Measurements from ENCODE around the gene GPR157. TPM values are rescaled to one million over a fixed set of nuclear protein-coding genes. Genes with fewer than 3 reads are reported as not detected.

GPR157 gene
- total RNA-seq, 4 donors from 2014 or later: 2.8 to 10.5 (median 6.2) TPM

GRCh38 chr1:9052272-9053049 is 76.4 kb downstream of the GPR157 start:
- DNase-seq (ENCODE audit: low spot score in 2 of 2): no peak
- Histone ChIP-seq H3K36me3 (no peaks in the 10 kb centered on the region), H3K27me3 (no peaks in the 10 kb centered on the region), H3K4me1 (no peaks in the 10 kb centered on the region), H3K4me3 (no peak overlapping the region), H3K27ac (no peak overlapping the region), H3K9me3 (no peaks in the 10 kb centered on the region)
- TF ChIP-seq POLR2A (IDR thresholded peaks at IDR 0.05) (no peak), CTCF (IDR thresholded peaks at IDR 0.05) (no peak), EP300 (IDR thresholded peaks at IDR 0.05) (no peak)
- 90 to 95% methylated on average over 6 of the region's 6 CpGs for WGBS, 2 donors

GRCh38 chr1:9051379-9051778 is 77.5 kb downstream of the GPR157 start:
- WGBS, 2 donors: 46 to 65% methylated on average over 1 of the region's 1 CpG
- DNase-seq (ENCODE audit: low spot score in 2 of 2): no peak

DNA sequence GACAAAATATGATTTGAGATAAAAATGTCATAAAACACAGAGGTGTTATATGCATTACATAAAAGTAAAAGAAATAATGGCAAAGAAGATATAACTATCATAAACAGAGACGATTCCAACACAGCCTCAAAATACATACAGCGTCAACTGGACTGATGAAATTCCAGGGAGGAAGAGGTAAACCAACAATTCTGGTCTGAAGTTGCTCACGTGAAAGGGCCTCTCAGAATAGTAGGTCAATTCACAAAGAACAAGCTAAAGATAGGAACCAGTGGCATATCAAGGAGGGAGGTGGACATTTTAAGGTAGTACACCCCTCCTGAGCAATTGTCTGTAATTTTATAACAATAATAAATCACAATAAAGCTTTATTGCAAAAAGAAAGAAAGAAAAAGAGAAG is 78.1 kb downstream of the GPR157 start:
- Histone ChIP-seq H3K9me3 (no peaks in the 10 kb centered on the region), H3K27ac (no peak overlapping the region), H3K4me1 (no peaks in the 10 kb centered on the region), H3K36me3 (no peaks in the 10 kb centered on the region), H3K27me3 (no peaks in the 10 kb centered on the region), H3K4me3 (no peak overlapping the region)
- TF ChIP-seq POLR2A (IDR thresholded peaks at IDR 0.05) (no peak), EP300 (IDR thresholded peaks at IDR 0.05) (no peak), CTCF (IDR thresholded peaks at IDR 0.05) (no peak)
- DNase-seq (ENCODE audit: low spot score in 2 of 2): no peak
- 61 to 63% methylated on average over 3 of the region's 3 CpGs for WGBS, 2 donors

More at GRCh38 chr1:9051379-9051778, 77.5 kb downstream of the GPR157 start:
- Histone ChIP-seq H3K4me1 (no peaks in the 10 kb centered on the region), H3K27ac (no peak overlapping the region), H3K27me3 (no peaks in the 10 kb centered on the region), H3K4me3 (no peak overlapping the region), H3K36me3 (no peaks in the 10 kb centered on the region), H3K9me3 (no peaks in the 10 kb centered on the region)
- no peak for TF ChIP-seq CTCF (IDR thresholded peaks at IDR 0.05)
- no peak for TF ChIP-seq POLR2A (IDR thresholded peaks at IDR 0.05)
- no peak for TF ChIP-seq EP300 (IDR thresholded peaks at IDR 0.05)

Small RNA genes lying within 50 kb of the gene (small RNA-seq; reads per million reads assigned to genes)
- not detected for gene RF00424

Other genes starting within 250 kb of the GPR157 start
- not detected for gene CA6, start 183.2 kb downstream of the GPR157 start, total RNA-seq
- not detected for gene SLC2A7, start 102.7 kb downstream of the GPR157 start, total RNA-seq
- gene SLC2A5, start 59.5 kb downstream of the GPR157 start, total RNA-seq: 10 to 100 TPM in 1 of 4 donors, 1 to 10 TPM in 3; 1.9 to 15.7 (median 5.2) TPM
- 10 to 100 TPM; 53.1 to 88.6 (median 72.7) TPM for gene H6PD, start 105.7 kb upstream of the GPR157 start, total RNA-seq
- gene SPSB1, start 163.8 kb upstream of the GPR157 start, total RNA-seq: 10 to 100 TPM; 18.9 to 64.9 (median 41.8) TPM